DMS53 treated with DMSO at 0.1 percent for 48 hours (cell line): ENCODE data around the gene FOXN1.

Source experiments
- DNase-seq: peaks from one replicate; lab custom pipeline; 2025; ENCODE audit not compliant: unreplicated experiment; lab: John Stamatoyannopoulos, UW

The FOXN1 gene

DNA sequence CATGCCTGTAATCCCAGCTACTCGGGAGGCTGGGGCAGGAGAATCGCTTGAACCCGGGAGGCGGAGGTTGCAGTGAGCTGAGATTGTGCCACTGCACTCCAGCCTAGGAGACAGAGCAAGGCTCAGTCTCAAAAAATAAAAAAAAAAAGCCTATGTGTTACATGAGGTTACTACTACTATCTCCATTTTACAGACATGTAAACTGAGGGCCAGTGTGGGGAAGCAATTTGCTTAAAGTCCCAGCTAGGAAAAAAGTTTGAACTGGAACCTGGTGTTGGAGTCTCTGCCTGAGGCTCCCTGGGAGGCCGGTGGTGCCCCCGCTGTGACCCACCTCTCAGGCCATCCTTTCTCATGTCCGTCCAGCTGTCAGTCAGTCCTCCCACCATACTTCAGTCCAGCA lies 28.2 kb upstream of the FOXN1 start:
- DNase-seq: no peak

DNA sequence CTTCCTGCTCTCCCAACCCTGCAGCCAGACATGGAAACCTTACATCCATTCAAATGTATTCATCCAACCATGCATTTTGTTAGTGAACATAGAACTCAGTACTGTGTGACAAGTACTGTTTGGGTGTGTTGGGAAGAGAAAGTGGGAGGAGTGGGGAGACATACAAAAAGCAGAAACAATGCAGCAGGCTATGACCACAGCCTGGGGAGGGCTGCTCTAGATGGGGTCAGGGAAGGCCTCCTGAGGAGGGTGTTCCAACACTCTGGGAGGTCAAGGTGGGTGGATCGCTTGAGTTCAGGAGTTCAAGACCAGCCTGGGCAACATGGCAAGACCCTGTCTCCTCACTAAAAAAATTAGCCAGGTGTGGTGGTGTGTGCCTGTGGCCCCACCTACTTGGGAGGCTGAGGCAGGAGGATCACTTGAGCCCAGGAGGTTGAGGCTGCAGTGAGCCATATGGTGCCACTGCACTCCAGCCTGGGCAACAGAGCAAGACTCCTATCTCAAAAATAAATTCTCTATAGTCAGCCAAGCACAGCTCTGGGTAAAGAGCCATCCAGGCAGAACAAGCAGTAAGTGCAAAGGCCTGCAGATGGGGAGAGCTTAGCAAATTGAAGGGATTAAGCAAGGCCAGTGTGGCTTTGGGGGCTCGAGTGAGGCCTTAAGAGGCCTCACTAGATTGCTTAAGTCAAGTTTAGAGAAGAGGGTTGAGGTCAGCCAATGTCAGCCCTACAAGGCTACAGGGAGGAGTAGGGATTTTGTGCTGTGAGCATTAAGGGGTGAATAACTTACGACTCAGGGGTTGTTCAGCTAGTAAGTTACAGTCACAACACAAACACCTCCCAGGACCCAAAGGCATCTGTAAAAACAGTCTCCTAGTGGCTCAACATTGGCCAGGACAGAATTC lies 27.2 kb upstream of the FOXN1 start:
- DNase-seq: no peak

DNA sequence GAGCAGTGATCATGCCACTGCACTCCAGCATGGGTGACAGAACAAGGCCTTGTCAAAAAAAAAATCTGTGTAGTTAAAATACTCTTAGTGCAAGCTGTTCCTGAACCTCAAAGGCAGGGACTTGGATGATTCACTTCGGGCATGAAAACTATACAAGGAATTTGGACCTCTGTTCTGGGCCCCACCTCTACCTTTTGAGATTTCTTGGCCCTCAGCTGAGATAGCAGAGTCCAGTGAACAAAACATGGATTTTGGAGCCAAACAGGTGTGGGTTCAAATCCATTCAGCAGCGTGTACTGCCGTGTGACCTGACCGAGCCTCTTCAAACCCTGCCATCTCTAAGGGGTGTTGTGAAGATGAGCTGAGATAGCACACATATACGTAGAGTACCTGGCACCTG lies 25.9 kb upstream of the FOXN1 start:
- no peak for DNase-seq

GRCh38 chr17:28480799-28481571 lies 25.2 kb upstream of the FOXN1 start:
- no peak for DNase-seq

DNA sequence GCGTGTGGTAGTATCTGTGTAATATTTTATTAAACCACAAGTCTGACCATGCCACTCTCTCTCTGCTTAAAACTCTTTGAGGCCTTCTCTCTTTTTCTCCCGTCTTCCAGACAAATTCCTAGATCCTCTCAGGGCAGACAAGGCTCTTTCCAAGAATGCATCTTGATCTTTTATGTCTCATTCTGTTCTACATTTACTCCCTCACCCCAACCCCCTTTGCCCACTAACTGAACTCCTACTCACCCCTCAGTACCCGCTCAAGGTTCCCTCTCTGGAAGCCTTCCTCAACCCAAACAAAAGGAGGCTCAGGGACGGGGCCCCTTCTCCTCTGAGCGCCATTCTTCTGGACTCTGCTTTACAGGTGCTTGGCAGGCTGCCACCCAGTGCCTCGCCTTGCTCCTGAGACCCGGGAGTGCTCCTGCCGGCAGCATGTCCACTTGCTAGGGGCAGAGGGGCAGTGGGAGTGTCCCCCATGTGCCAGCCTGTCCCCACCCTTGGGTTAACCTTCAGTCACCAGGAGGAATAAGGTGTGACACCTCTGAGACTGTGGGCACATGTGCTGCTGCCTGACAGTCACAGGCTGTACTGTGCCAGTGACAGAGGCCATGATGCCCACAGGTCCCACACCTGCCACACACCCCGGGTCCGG lies 23.5 kb upstream of the FOXN1 start:
- no peak for DNase-seq

- DNase-seq: no peak
These were observed 21.9 kb upstream of the FOXN1 start for GRCh38 chr17:28484296-28484695.

- no peak for DNase-seq
These were observed 21.1 kb upstream of the FOXN1 start for GRCh38 chr17:28485049-28485448.

- DNase-seq: no peak
These were observed 18.1 kb upstream of the FOXN1 start for GRCh38 chr17:28487881-28488532.

- no peak for DNase-seq
These were observed 17.4 kb upstream of the FOXN1 start for GRCh38 chr17:28488533-28489276.

DNA sequence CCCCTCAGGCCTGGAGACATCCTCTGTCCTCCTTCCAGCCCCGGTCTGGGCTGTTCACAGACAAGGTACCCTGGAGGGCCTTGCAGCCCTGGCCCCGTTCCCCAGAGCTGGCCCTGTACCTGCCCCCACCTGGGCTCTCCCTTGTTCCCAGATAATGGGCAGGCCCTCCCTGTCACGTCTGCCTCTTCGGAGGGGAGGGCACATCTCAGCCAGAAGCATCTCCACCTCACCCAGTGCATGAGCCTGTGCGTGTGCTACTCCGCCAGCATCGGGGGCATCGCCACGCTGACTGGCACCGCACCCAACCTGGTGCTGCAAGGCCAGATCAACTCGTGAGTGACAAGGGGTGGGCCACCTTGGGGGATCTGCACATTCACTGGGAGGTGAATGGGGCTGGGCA lies 14.9 kb upstream of the FOXN1 start:
- no peak for DNase-seq

GRCh38 chr17:28491860-28492259 lies 14.3 kb upstream of the FOXN1 start:
- DNase-seq: no peak

DNA sequence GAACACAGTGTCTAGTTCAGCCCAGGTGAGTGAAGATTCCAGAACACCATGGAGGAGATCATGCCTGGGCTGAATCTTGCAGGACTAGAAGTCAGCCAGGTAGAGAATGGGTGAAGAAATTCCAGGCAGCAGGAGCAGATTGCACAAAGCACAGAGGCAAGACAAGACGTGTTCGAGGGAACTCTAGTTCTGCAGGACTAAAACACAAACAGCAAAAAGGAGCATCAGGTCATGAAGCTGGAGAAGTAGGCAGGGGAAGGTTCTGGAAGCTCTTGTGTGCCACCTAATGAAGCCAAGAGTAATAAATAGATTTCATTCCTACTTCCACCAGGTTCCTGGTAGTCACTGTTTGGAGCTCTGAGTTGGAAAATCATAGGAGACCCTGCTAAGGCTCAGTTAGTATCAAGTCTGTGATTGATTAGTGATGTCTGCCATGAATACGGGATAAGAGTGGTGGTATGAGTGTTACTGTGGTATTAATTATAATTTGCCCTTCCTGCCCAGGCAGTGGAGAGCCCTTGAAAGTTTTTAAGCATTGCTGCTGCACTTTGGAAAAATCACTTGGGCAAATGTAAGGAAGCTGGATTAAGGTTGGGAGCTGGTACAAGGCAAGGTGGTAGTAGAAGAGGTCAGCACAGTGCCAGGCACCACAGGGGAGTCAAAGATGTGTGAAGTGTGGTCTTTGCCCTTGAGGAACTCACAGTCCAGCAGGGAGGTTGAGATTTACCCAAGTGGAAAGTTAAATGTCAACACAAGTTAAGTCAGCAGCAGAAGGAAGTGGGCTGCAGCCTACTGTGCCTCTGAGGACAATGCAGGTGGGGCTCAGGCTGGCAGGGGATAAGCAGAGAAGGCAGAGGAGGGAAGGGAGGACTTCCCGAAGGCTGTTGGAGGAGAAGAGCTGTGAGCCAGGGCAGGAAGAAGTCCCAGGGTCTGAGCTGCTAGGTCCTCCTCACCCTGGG lies 13.5 kb upstream of the FOXN1 start:
- no peak for DNase-seq

GRCh38 chr17:28493460-28493859 lies 12.7 kb upstream of the FOXN1 start:
- no peak for DNase-seq

DNA sequence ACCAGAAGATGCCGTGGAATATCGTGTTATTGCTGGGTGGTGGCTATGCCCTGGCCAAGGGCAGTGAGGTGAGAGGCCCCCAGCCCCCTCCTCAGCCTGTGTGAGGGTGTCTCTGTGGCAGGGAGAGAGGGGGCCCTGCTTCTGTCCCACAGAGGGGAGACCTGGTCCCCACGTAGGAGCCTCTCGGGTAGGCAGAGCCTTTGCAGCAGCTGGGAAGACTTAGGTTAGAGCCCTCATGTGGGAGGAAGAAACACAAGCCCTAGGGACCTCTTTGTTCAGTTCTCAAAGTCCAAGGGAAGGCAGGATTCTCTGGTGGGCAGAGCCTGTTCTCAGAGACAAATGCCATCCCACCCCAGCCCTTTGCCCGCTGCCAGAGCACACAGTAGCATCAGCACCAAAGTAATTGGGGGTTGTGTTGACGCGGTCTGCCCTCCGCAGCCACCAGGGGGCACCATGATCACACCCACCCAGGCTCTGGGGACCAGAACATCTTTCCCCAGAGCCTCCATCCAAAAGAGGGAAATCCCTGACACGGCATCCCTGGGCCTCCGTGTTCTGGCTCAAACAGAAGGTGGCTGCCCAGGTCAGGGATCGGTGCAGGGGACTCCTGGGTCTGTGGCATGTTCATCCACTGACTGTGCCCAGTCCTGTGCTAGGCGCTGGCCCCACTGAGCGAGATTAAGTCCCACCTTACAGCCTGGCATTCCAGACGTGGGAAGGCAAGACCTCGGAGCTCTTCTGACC lies 11.5 kb upstream of the FOXN1 start:
- DNase-seq: no peak

DNA sequence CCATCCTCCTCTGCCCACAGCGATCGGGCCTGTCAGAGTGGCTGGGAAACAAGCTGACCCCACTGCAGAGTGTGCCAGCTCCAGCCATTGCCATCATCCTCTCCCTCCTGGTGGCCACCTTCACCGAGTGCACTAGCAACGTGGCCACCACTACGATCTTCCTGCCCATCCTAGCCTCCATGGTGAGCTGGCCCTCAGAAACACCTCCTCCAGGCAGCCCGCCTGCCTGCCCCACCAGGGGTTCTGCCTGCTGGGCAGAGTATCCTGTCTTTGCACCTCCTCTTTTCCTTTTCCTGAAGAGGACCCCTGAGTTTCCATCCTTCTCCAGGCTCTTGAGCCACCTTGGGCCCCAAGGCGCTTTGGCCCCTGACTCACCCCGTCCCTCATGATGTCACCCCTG lies 10.5 kb upstream of the FOXN1 start:
- no peak for DNase-seq

DNA sequence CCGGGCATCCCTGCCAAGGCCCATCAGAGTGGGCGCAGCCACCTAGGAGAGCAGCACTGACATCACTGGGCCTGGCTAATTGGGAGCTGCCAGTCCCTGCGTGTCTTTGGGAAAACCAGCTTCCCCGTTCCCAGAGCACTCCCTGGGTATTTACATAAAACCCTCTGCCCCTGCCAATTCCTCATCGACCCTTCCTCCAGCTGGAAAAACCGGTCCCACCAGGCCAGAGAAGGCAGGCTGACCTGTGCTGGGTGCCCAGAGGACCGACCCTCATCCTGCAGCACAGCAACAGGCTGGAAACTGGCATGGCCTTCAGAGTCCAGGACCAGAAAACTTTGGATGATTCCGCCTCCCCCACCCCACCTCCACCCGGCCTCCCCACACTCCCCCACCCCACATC lies 8.2 kb upstream of the FOXN1 start:
- DNase-seq: no peak

DNA sequence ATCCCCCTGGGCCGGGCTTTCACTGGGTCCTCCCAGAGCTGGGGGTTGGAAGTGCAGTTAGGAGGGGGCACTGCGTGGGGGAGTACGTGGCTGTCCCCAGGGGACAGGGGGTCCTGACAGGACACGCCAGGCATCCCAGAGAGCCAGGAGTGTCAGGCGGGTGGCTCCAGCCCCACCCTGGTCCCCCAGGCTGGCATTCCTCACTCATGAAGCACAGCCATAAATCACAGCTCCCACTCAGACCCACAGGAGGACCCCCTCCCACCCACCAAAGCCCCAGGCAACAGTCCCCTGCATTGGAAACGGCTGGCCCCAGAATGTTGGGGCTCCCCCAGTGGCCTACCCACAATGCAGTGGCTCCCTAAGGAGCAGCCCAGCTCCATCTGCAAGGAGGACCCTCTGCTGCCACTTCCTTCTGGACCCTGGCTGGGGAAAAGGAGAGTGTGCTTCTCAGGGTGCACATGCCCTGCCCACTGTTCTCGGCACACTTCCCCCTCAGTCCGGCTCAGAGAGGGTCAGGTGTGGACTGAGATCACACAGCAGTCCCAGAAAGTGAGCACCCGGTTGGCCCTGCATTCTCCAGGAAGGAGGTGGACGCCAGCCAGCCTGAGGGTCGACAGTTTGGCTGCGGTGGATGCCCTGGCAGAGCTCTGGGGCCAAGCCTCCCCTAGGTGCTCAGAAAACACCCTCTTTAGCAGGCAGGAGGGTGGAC lies 7.3 kb upstream of the FOXN1 start:
- no peak for DNase-seq

- DNase-seq: no peak
These were observed 6.8 kb upstream of the FOXN1 start for GRCh38 chr17:28499364-28499664.
